WERI-Rb-1 (cell line): ENCODE data around the gene JPH4.
"Not testable (repeated sequence)": the region's sequence is repeated elsewhere in the genome, so short reads cannot be mapped to it uniquely, and the experiment has no call there.

ENCODE experiments used
- DNase-seq: peaks from one replicate; pipeline ENCODE4 v3.0.0-alpha.2; 2020
- H3K27ac ChIP-seq: fragments of 250-450 bp; sonication (Bioruptor Pico); 2 replicates; pipeline ENCODE4 v1.5.1; 2020; ENCODE audit warnings: mild to moderate bottlenecking, moderate library complexity
- H3K27me3 ChIP-seq: fragments of 250-450 bp; sonication (Bioruptor Pico); 2 replicates; pipeline ENCODE4 v1.5.1; 2021; ENCODE audit warnings: mild to moderate bottlenecking, low read depth, moderate library complexity; ENCODE audit not compliant: insufficient read depth, severe bottlenecking
- H3K36me3 ChIP-seq: fragments of 250-450 bp; sonication (Bioruptor Pico); 2 replicates; pipeline ENCODE4 v1.5.1; 2020; ENCODE audit warnings: mild to moderate bottlenecking, moderate library complexity
- H3K4me3 ChIP-seq: 2 replicates; pipeline ENCODE4 v1.5.1; 2011; ENCODE audit warnings: low read depth, mild to moderate bottlenecking, control low read depth, low read length
- H3K9me3 ChIP-seq: fragments of 250-450 bp; sonication (Bioruptor Pico); 2 replicates; pipeline ENCODE4 v1.5.1; 2021; ENCODE audit warnings: mild to moderate bottlenecking, moderate library complexity; ENCODE audit not compliant: severe bottlenecking
- CTCF ChIP-seq: IDR thresholded peaks from 2 replicates; pipeline ENCODE4 v1.5.1; 2011; ENCODE audit warnings: low read depth, mild to moderate bottlenecking, control low read depth, inconsistent platforms, low read length

JPH4 gene

GRCh38 chr14:23610815-23611289 lies 32.3 kb upstream of the JPH4 start:
- no peak for TF ChIP-seq CTCF
- no peaks in the 10 kb centered on the region for H3K36me3 ChIP-seq
- no peaks in the 10 kb centered on the region for H3K27me3 ChIP-seq
- no peak overlapping the region for H3K27ac ChIP-seq
- H3K9me3 ChIP-seq: no peaks in the 10 kb centered on the region
- no peak for DNase-seq
- no peak overlapping the region for H3K4me3 ChIP-seq

- Histone ChIP-seq H3K27ac (no peak overlapping the region), H3K4me3 (no peak overlapping the region), H3K9me3 (no peaks in the 10 kb centered on the region), H3K36me3 (no peaks in the 10 kb centered on the region), H3K27me3 (no peaks in the 10 kb centered on the region)
- TF ChIP-seq CTCF: no peak
- DNase-seq: no peak
Observed at GRCh38 chr14:23610090-23610814, 31.7 kb upstream of the JPH4 start.

GRCh38 chr14:23609411-23610089 lies 31.0 kb upstream of the JPH4 start:
- DNase-seq, H3K36me3 ChIP-seq, H3K4me3 ChIP-seq, H3K27me3 ChIP-seq, H3K27ac ChIP-seq, H3K9me3 ChIP-seq: not testable (repeated sequence)

- no peaks in the 10 kb centered on the region for H3K27me3 ChIP-seq
- H3K27ac ChIP-seq: no peak overlapping the region
Observed at GRCh38 chr14:23609001-23609400, 30.4 kb upstream of the JPH4 start.

GRCh38 chr14:23608454-23608853 lies 29.9 kb upstream of the JPH4 start:
- Histone ChIP-seq H3K9me3 (no peaks in the 10 kb centered on the region), H3K27me3 (no peaks in the 10 kb centered on the region), H3K27ac (no peak overlapping the region), H3K4me3 (no peak overlapping the region), H3K36me3 (no peaks in the 10 kb centered on the region)
- TF ChIP-seq CTCF: no peak
- no peak for DNase-seq

More at GRCh38 chr14:23609001-23609400, 30.4 kb upstream of the JPH4 start:
- H3K36me3 ChIP-seq: no peaks in the 10 kb centered on the region
- no peak for TF ChIP-seq CTCF
- DNase-seq: no peak
- no peak overlapping the region for H3K4me3 ChIP-seq
- H3K9me3 ChIP-seq: no peaks in the 10 kb centered on the region

- no peaks in the 10 kb centered on the region for H3K9me3 ChIP-seq
- no peaks in the 10 kb centered on the region for H3K27me3 ChIP-seq
- no peak overlapping the region for H3K27ac ChIP-seq
- H3K36me3 ChIP-seq: no peaks in the 10 kb centered on the region
- DNase-seq: no peak
- no peak overlapping the region for H3K4me3 ChIP-seq
- TF ChIP-seq CTCF: no peak
Observed at GRCh38 chr14:23605931-23606585, 27.5 kb upstream of the JPH4 start.
